ENCODE measurements around the gene PLPP7. TPM values are rescaled to one million over a fixed set of nuclear protein-coding genes. Genes with fewer than 3 reads are reported as not detected.

PLPP7 gene
- polyA plus RNA-seq, 1 donor from 2014 or later = 0.87 TPM

- Histone ChIP-seq H3K9me2 (ENCODE audit: insufficient read depth, low read length) (no peaks in the 10 kb centered on the region), H3K9me3 (ENCODE audit: low read length) (no peaks in the 10 kb centered on the region), H4K20me1 (ENCODE audit: insufficient read depth) (no peaks in the 10 kb centered on the region), H3K27me3 (ENCODE audit: insufficient read depth, low read depth, low read length) (peaks cover 46% of the 10 kb centered on the region), H2AFZ (ENCODE audit: low read depth, low read length) (no peak overlapping the region), H3K36me3 (ENCODE audit: insufficient read depth, low read length) (no peaks in the 10 kb centered on the region), H3K27ac (ENCODE audit: low read length) (no peak overlapping the region), H3K4me2 (ENCODE audit: low read length) (no peak overlapping the region), H3K79me2 (replicated peaks; ENCODE audit: insufficient read depth, low read length) (no peaks in the 10 kb centered on the region), H3K9ac (ENCODE audit: low read length) (no peak overlapping the region), H3F3A (ENCODE audit: insufficient read depth, low read length, poor library complexity, severe bottlenecking) (no peaks in the 10 kb centered on the region), H3K4me3 (ENCODE audit: low read length) (no peak overlapping the region)
- TF ChIP-seq SMC3 (conservative IDR thresholded peaks at IDR 0.05; ENCODE audit: poor library complexity) (no peak), EZH2 (IDR thresholded peaks at IDR 0.05; ENCODE audit: borderline replicate concordance, insufficient read depth, low read length, poor library complexity, severe bottlenecking) (no peak), MXI1 (conservative IDR thresholded peaks at IDR 0.05; ENCODE audit: poor library complexity, severe bottlenecking) (no peak), TAF1 (IDR thresholded peaks at IDR 0.05; ENCODE audit: low read depth) (no peak), EP300 (conservative IDR thresholded peaks at IDR 0.05; ENCODE audit: poor library complexity, severe bottlenecking) (no peak), RAD21 (conservative IDR thresholded peaks at IDR 0.05) (no peak)
- TF ChIP-seq, protein P1, sequence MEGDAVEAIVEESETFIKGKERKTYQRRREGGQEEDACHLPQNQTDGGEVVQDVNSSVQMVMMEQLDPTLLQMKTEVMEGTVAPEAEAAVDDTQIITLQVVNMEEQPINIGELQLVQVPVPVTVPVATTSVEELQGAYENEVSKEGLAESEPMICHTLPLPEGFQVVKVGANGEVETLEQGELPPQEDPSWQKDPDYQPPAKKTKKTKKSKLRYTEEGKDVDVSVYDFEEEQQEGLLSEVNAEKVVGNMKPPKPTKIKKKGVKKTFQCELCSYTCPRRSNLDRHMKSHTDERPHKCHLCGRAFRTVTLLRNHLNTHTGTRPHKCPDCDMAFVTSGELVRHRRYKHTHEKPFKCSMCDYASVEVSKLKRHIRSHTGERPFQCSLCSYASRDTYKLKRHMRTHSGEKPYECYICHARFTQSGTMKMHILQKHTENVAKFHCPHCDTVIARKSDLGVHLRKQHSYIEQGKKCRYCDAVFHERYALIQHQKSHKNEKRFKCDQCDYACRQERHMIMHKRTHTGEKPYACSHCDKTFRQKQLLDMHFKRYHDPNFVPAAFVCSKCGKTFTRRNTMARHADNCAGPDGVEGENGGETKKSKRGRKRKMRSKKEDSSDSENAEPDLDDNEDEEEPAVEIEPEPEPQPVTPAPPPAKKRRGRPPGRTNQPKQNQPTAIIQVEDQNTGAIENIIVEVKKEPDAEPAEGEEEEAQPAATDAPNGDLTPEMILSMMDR (IDR thresholded peaks at IDR 0.05; ENCODE audit: poor library complexity, severe bottlenecking) = no peak
Observed at GRCh38 chr9:131279196-131279862, 10.2 kb upstream of the PLPP7 start.

- H3K4me3 ChIP-seq (ENCODE audit: low read length) = no peak overlapping the region
- no peak overlapping the region for H3K4me2 ChIP-seq (ENCODE audit: low read length)
- H3K9ac ChIP-seq (ENCODE audit: low read length) = no peak overlapping the region
- no peaks in the 10 kb centered on the region for H3K9me2 ChIP-seq (ENCODE audit: insufficient read depth, low read length)
- no peaks in the 10 kb centered on the region for H3K9me3 ChIP-seq (ENCODE audit: low read length)
- no peaks in the 10 kb centered on the region for H4K20me1 ChIP-seq (ENCODE audit: insufficient read depth)
- no peak overlapping the region for H3K27ac ChIP-seq (ENCODE audit: low read length)
- H3F3A ChIP-seq (ENCODE audit: insufficient read depth, low read length, poor library complexity, severe bottlenecking) = no peaks in the 10 kb centered on the region
- H2AFZ ChIP-seq (ENCODE audit: low read depth, low read length) = no peak overlapping the region
- no peaks in the 10 kb centered on the region for H3K36me3 ChIP-seq (ENCODE audit: insufficient read depth, low read length)
- peaks cover 40% of the 10 kb centered on the region for H3K27me3 ChIP-seq (ENCODE audit: insufficient read depth, low read depth, low read length)
- no peaks in the 10 kb centered on the region for H3K79me2 ChIP-seq (replicated peaks; ENCODE audit: insufficient read depth, low read length)
- TF ChIP-seq EZH2 (IDR thresholded peaks at IDR 0.05; ENCODE audit: borderline replicate concordance, insufficient read depth, low read length, poor library complexity, severe bottlenecking) = no peak
- TF ChIP-seq POLR2AphosphoS5 (IDR thresholded peaks at IDR 0.05) = no peak
- TF ChIP-seq TAF1 (IDR thresholded peaks at IDR 0.05; ENCODE audit: low read depth) = no peak
- TF ChIP-seq MXI1 (conservative IDR thresholded peaks at IDR 0.05; ENCODE audit: poor library complexity, severe bottlenecking) = no peak
- TF ChIP-seq, protein P1 (IDR thresholded peaks at IDR 0.05; ENCODE audit: poor library complexity, severe bottlenecking) = no peak
Observed at GRCh38 chr9:131279863-131280570, 9.5 kb upstream of the PLPP7 start.
